ENCODE data around the gene ITGA6.

ITGA6 gene

GRCh38 chr2:172416447-172417058 is 10.8 kb upstream of the ITGA6 start:
- DNase-seq: no peak

- DNase-seq: no peak
Observed at GRCh38 chr2:172420216-172420615, 7.2 kb upstream of the ITGA6 start.

- no peak for DNase-seq
Observed at GRCh38 chr2:172423160-172423559, 4.2 kb upstream of the ITGA6 start.

GRCh38 chr2:172425336-172425735 is 2.0 kb upstream of the ITGA6 start:
- DNase-seq: no peak

- no peak for DNase-seq
Observed at GRCh38 chr2:172426635-172427255, 641 bp upstream of the ITGA6 start.

DNA sequence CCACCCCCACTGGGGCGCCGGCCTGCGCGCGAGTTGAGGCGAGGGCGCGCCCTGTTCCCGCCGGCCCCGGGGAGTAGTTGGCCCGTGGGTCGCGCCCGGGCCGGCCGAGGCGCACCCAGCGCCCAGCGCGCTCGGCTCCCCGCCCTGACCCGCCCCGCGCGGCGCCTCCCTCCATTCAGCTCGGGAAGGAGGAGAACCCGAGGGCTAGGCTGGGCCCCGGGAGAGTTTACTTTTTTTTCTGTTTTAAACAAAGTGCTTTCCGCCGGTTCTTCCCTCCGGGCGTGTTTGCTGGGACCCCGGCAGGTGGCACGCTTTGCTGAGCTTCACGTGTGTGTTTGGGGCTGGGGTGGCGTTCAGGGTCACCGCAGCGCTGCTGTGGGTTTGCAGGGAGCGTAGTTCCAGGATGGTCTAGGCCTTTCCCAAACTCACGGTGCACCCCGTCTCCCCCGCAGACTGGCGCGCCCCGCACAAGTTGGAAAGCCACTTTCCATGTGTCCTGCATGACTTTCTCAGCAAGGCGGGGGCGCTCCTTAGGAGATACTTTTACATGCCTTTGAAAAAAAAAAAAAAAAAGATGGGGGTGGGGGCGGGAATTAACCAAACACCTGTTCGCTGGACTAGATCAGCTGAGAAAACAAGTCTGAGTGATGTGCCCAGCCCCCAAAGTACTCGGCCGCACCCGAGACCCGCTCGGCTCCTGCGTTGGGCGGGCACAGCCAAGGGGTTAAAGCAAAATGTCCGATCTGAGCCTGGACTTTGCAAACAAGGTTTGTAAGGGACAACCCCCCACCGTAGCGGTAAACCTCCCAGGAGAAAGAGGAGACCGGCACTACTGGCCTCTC is 825 bp downstream of the ITGA6 start:
- DNase-seq: peak; percentile 57

- no peak for DNase-seq
Observed at GRCh38 chr2:172428832-172429210, 1.4 kb downstream of the ITGA6 start.

GRCh38 chr2:172429301-172429968 is 2.0 kb downstream of the ITGA6 start:
- DNase-seq: no peak

- DNase-seq: no peak
Observed at GRCh38 chr2:172430027-172430426, 2.6 kb downstream of the ITGA6 start.

- DNase-seq: no peak
Observed at GRCh38 chr2:172430678-172431077, 3.3 kb downstream of the ITGA6 start.

- no peak for DNase-seq
Observed at GRCh38 chr2:172431463-172431862, 4.1 kb downstream of the ITGA6 start.

GRCh38 chr2:172431993-172432392 is 4.6 kb downstream of the ITGA6 start:
- no peak for DNase-seq

GRCh38 chr2:172433144-172433543 is 5.8 kb downstream of the ITGA6 start:
- no peak for DNase-seq

GRCh38 chr2:172434821-172435605 is 7.6 kb downstream of the ITGA6 start:
- peak; percentile 6 for DNase-seq

DNA sequence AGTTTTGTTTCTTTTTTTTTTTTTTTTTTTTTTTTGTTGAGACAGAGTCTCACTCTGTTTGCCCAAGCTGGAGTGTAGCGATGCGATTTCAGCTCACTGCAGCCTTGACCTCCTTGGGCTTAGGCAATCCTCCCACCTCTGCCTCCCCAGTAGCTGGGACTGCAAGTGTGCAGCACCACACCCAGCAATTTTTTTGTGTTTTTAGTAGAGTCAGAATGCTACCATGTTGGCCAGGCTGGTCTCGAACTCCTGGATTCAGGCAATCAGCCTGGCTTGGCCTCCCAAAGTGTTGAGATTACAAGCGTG is 8.2 kb downstream of the ITGA6 start:
- no peak for DNase-seq

DNA sequence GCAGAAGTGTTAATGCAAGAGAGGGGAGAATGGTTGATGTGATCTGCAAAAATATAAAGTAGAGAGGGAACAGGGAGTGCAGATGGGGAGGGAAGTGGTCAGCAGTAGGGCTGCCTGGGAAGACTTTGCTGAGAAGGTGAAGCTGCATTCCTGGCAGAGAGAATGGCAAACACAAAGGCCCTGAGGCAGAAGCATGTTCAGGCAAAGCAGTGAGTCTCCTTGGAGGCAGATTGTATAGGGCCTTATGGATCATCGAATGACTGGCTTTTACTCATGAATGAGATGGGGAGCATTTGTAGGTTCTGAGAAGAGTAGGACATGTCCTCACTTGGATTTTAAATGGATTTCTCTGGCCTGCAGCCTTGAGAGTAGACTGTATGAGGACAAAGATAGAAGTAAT is 9.5 kb downstream of the ITGA6 start:
- no peak for DNase-seq

- peak; percentile 61 for DNase-seq
Observed at GRCh38 chr2:172437419-172438341, 10.3 kb downstream of the ITGA6 start.

DNA sequence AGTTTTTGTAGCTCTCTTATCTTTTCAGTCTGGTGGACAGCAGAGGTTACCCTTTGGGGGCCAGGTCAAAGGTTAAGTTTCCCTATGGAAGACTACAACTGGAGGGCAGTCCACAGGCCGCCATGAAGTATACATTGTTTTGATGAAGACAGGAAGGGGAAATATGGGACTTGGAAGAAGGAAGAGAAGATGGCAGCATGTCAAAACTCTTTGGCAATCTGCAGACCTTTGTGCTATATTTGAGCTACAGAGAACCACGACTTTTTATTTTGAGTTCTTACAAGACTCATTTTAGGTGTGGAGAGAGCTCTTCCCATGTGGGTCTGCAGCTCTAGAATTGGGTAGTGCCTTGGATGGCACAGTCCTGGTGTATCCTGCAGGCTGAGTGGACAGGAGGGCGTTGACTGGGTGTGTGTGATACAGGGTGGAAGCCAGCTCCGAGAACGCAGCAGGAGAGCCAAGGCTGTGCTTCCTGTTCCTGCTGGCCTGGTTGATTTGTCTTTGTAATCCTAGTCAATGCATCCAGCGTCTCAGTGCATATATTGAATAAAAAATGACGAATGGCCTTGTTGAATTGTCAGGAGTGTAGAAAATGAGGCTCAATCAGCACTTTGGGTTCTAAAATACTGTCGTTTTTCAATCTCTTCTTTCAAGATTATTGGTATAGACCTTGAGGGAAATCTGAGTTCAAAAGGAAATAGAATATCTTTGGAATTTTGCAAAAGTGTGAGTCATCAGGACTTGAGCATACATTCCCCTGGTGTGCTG is 11.5 kb downstream of the ITGA6 start:
- no peak for DNase-seq

- no peak for DNase-seq
Observed at GRCh38 chr2:172439509-172439860, 12.1 kb downstream of the ITGA6 start.

DNA sequence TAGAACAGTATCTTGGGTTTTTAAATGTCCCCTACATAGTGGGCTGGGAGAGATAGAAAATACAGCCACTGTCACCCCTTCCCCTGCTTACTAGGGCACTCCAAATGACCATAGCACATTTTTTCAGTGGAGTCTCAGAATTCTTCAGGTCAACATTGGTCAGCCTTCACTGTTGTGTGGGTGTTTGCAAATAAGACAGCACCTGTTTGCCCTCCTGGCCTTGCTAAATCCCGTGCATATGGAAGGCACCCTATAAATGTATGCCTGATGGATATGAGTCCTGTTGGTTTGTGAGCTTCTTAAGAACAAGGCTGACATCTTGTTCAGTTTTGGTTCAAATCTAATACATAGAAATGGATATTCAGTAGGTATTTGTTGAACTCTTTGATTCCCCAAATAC is 12.5 kb downstream of the ITGA6 start:
- DNase-seq: no peak

DNA sequence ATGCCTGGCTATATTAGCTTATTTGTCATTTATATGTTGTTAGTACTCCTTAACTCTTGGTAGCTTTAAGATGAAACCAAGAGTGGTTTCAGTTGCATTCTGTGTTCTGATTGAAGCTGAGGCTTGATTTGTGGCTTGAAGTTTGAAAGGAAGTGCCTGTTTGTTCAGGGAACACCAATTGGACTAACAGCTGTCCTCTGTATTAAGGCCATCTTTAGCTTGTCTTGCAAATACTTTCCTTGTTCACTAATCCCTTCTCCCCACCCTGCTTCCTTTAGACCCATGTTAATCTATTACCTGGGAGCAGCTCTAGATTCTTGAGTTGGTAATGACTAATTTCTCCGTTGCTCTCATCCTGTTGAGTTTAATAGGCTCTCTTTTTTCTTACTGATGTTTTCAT is 13.4 kb downstream of the ITGA6 start:
- DNase-seq: no peak
